Amniotic epithelial cell (primary cell): ENCODE results near the gene CPED1.
"Not testable (repeated sequence)": the region's sequence is repeated elsewhere in the genome, so short reads cannot be mapped to it uniquely, and the experiment has no call there.

Source experiments
- DNase-seq: peaks from one replicate; pipeline ENCODE4 v3.0.0-alpha.2; 2010; ENCODE audit warnings: low read depth

CPED1 gene

DNA sequence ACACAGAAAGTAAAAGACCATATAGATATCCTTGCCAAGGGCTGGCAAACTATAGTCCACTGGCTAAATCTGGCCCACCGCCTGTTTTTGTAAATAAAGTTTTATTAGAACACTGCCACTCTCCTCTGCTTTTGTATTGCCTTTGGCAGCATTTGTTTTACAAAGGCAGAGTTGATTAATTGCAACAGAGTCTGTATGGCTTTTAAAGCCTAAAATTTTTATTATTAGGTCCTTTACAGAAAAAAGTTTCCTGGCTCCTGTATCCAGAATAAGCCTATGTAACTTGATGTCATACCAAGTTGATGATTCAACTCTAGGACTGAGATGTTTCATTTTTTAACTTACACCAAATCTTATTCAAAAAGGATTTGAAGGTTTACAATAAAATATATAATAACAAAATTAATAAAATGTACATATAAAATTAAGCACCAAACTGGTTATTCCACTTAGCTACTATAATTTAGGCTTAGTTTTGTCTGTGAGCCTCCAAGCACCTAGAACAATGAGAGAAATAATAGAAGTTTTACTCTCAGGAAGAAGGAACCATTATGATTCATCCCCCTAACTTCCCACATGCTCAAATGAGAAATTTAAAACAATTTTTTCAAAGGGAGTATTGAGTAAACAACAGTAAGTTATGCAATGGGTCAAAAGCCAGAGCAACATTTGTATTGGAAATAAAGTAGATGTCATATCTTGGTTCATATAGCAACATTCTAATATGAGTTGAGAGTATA, 31.9 kb downstream of the CPED1 start:
- DNase-seq: peak; percentile 85

GRCh38 chr7:121020989-121021969, 32.8 kb downstream of the CPED1 start:
- DNase-seq: no peak

DNA sequence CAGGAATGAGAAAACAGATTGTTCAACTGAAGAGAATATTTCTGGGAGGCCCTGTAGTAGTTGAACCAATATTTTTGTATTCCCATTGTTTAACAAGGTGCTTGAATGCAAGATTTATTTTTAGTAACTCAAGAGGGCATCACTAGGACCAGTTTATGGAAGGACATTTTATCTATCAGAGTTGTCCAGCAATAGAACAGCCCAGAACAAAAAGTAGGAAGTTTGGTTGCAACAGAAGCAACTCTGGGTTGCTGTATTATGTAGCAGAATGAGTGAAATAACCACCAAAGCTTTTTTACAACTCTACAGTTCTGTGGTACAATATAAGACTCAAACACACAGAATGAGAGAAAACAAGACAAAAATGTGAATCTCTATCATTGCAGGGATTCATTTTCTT, 34.7 kb downstream of the CPED1 start:
- no peak for DNase-seq

- DNase-seq: no peak
Measured at GRCh38 chr7:121023683-121024511, 35.4 kb downstream of the CPED1 start.

- no peak for DNase-seq
Measured at GRCh38 chr7:121024611-121025010, 36.1 kb downstream of the CPED1 start.

- no peak for DNase-seq
Measured at GRCh38 chr7:121026159-121026558, 37.6 kb downstream of the CPED1 start.

- DNase-seq: no peak
Measured at GRCh38 chr7:121026577-121027111, 38.1 kb downstream of the CPED1 start.

DNA sequence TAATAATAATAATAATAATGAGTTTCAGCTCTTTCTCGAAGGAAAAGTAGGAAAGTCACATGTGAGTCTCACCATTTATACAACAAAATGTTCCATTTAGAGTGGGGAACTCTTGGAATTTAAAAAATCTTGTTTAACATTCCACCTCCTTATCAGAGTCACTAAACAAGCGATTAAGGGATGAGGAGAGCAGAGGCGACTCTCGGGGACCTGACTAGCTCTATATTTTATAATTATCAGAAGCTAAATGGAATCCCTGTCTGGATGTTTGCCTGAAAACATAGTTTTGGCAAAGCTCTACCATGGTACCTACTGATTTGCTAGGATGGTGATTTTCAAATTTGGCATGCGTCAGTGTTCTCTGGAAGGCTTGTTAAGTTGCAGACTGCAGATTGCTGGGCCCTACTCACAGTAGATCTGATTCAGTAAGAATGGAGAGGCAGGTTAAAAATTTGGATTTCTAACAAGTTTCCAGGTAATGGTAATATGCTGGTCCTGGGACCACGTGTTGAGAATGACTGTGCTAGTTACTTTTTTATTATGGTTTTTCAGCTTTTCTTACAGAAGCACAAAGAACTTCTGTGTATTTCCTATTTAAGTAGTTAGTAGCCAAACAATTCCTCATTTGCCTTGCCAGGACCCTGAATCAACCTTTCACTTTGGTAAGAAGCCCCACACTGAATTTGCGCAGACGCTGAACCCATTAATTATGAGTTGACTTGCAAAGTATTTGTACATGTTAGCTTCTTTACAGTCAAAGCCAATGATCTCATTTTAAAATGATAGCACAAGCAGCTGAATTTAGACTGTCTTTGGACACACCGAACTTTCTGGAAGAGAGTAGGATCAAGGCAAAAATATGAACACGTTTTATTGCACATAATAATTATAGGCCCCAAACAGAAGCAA, 39.5 kb downstream of the CPED1 start:
- DNase-seq: peak; percentile 37

DNA sequence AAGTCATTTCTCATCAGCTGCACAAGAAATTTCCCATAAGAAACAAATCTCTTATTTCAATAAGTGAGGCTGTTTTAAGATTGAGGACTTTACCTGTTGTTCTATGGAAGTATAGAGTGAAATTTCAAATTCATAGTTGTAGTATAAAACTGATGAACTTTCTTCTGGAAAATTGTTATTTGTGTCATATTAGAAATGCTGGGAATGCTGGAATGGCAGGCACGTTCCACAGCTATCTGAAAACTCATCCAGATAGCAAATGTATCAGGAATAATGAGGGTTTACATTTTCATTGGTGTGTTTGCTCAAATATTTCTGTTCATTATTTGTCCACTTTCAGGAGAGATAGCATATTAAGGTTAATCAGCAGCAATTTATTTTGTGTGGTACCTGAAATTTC, 40.8 kb downstream of the CPED1 start:
- no peak for DNase-seq

- DNase-seq: no peak
Measured at GRCh38 chr7:121030308-121030707, 41.8 kb downstream of the CPED1 start.

- peak; percentile 20 for DNase-seq
Measured at GRCh38 chr7:121032645-121033460, 44.3 kb downstream of the CPED1 start.

GRCh38 chr7:121034929-121035328, 46.4 kb downstream of the CPED1 start:
- no peak for DNase-seq

DNA sequence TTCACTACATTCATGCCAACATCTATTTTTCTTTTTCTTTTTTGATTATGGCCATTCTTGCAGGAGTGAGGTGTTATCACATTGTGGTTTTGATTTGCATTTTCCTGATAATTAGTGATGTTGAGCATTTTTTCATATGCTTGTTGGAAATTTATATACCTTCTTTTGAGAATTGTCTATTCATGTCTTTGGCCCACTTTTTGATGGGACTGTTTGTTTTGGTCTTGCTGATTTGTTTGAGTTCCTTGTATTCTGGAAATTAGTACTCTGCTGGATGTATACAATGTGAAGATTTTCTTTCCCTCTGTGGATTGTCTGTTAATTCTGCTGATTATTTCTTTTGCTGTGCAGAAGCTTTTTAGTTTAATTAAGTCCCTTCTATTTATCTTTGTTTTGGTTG, 48.3 kb downstream of the CPED1 start:
- DNase-seq: not testable (repeated sequence)

- DNase-seq: not testable (repeated sequence)
Measured at GRCh38 chr7:121037329-121037728, 48.8 kb downstream of the CPED1 start.

- DNase-seq: no peak
Measured at GRCh38 chr7:121037957-121038716, 49.6 kb downstream of the CPED1 start.

GRCh38 chr7:121038717-121039509, 50.4 kb downstream of the CPED1 start:
- peak; percentile 49 for DNase-seq

- DNase-seq: no peak
Measured at GRCh38 chr7:121039510-121039822, 51.0 kb downstream of the CPED1 start.

DNA sequence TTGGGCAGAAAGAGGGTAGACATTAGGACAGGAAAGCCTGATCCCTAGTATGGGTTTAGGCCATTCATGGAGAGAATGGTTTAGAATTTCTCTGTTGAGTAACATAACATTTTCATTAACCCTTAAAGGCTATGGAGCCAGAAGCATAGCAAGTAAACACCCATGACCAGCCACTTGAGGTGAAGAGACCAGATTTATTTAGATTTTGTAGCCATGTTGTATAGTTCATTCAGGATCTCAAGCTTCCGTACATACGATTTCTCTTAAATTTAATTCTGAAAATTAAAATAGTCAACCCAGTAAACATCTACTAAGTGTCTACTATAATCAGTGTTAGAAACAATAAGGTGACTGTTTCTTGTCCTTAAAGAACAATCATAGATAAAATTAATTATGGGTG, 51.5 kb downstream of the CPED1 start:
- no peak for DNase-seq
